OCI-LY3 (cell line): ENCODE results near the gene PCARE.

Experiments used
- H2AFZ ChIP-seq: fragments of 200-600, 300-600 bp; shearing (Covaris generic); 2 replicates; pipeline ENCODE4 v1.6.0; 2014; ENCODE audit warnings: antibody characterized with exemption, low read depth, low read length
- H3K27ac ChIP-seq: fragments of 200-600, 300-600 bp; sonication (generic); 2 replicates; pipeline ENCODE4 v1.5.1; 2014; ENCODE audit warnings: mild to moderate bottlenecking, low read length, moderate library complexity, mixed read lengths
- H3K27me3 ChIP-seq: fragments of 200-600, 300-600 bp; sonication (generic); 2 replicates; pipeline ENCODE4 v1.6.1; 2014; ENCODE audit warnings: low read depth, low read length, mixed read lengths
- H3K36me3 ChIP-seq: fragments of 200-600, 300-600 bp; sonication (generic); replicated peaks from 2 replicates; pipeline ENCODE3; 2014; ENCODE audit warnings: low read depth, low read length, mixed read lengths
- H3K4me1 ChIP-seq: fragments of 300-600, 200-600 bp; sonication (generic); 2 replicates; pipeline ENCODE4 v1.6.1; 2014; ENCODE audit warnings: low read length, mixed read lengths
- H3K4me2 ChIP-seq: fragments of 200-600, 300-600 bp; sonication (generic); 2 replicates; pipeline ENCODE4 v1.6.1; 2014; ENCODE audit warnings: low read length, mixed read lengths
- H3K4me3 ChIP-seq: fragments of 300-600, 200-600 bp; sonication (generic); 2 replicates; pipeline ENCODE4 v1.5.1; 2014; ENCODE audit warnings: antibody characterized with exemption, mild to moderate bottlenecking, low read length, moderate library complexity
- H3K79me2 ChIP-seq: fragments of 300-600, 200-600 bp; shearing (Covaris generic); 2 replicates; pipeline ENCODE4 v1.6.1; 2014; ENCODE audit warnings: mild to moderate bottlenecking, low read length, mixed read lengths
- H3K9ac ChIP-seq: fragments of 300-600, 200-600 bp; shearing (Covaris generic); 2 replicates; pipeline ENCODE4 v1.6.0; 2014; ENCODE audit warnings: mild to moderate bottlenecking, low read length, moderate library complexity
- H3K9me3 ChIP-seq: fragments of 200-600, 300-600 bp; shearing (Covaris generic); 2 replicates; pipeline ENCODE4 v1.6.1; 2014; ENCODE audit warnings: low read length, mixed read lengths; ENCODE audit not compliant: insufficient read depth
- H4K20me1 ChIP-seq: fragments of 200-600, 300-600 bp; sonication (generic); 2 replicates; pipeline ENCODE4 v1.6.1; 2016; ENCODE audit warnings: low read length, mixed read lengths; ENCODE audit not compliant: insufficient read depth
- CTCF ChIP-seq: fragments of 200-600, 300-600 bp; sonication (generic); IDR thresholded peaks from 2 replicates; pipeline ENCODE4 v1.5.1; 2014; ENCODE audit warnings: antibody characterized with exemption, low read length, low read depth
- EZH2phosphoT487 ChIP-seq: fragments of 200-600 bp; shearing (Covaris generic); IDR thresholded peaks from 2 replicates; pipeline ENCODE4 v1.6.1; 2018; ENCODE audit warnings: antibody characterized with exemption, mixed run types, low read depth

Gene PCARE

DNA sequence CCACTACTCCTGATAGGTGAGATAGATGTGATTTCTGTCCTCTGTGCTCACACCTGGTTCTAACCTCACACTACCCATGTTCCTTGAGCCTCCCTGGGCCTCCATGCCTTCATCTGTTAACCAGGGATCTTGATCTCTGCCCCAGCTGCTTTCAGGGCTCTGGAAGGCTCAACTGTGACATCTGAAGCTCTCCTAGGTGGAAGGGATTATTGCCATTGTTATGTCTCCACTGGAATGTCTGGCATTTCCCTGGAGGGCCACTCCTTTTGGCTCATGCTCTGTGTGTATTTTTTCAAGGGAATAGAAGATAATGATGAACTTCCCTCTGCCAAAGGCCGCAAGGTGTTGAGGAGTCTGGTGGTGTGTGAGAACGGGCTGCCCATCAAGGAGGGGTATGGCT, 41.2 kb downstream of the PCARE start:
- Histone ChIP-seq H3K27me3 (peaks cover 16% of the 10 kb centered on the region), H3K79me2 (no peaks in the 10 kb centered on the region), H3K4me1 (no peaks in the 10 kb centered on the region), H3K9ac (no peak overlapping the region), H3K36me3 (no peaks in the 10 kb centered on the region), H4K20me1 (no peaks in the 10 kb centered on the region), H3K4me3 (no peak overlapping the region), H3K27ac (no peak overlapping the region), H3K4me2 (no peak overlapping the region), H2AFZ (no peak overlapping the region), H3K9me3 (no peaks in the 10 kb centered on the region)
- no peak for TF ChIP-seq EZH2phosphoT487
- TF ChIP-seq CTCF: no peak

DNA sequence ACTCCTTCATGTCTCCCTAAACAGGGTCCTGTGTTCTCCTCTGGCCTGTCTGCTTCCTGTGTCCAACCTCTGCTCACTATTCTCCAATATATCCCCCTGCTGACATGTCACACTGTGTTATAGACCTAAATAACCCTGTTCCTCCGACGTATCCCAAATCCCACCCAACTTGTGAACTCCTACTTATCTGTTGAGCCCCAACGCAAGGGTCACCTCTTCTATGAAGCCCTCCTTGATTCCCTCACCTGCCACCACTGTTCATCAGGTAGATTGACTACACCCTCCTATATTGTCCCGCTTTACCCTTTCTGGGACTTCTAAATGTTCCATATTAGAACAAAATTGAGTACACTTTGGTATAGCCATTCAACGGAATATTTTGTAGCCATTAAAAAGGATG, 42.1 kb downstream of the PCARE start:
- Histone ChIP-seq H3K27me3 (peaks cover 16% of the 10 kb centered on the region), H3K27ac (no peak overlapping the region)

GRCh38 chr2:29031046-29031445, 43.3 kb downstream of the PCARE start:
- no peaks in the 10 kb centered on the region for H4K20me1 ChIP-seq
- H3K36me3 ChIP-seq: no peaks in the 10 kb centered on the region
- H3K79me2 ChIP-seq: no peaks in the 10 kb centered on the region
- H3K9me3 ChIP-seq: no peaks in the 10 kb centered on the region
- H3K9ac ChIP-seq: no peak overlapping the region
- H3K4me1 ChIP-seq: no peaks in the 10 kb centered on the region
- no peak overlapping the region for H2AFZ ChIP-seq
- H3K27ac ChIP-seq: no peak overlapping the region
- no peak overlapping the region for H3K4me2 ChIP-seq
- TF ChIP-seq CTCF (no peak), EZH2phosphoT487 (no peak)
- no peak overlapping the region for H3K4me3 ChIP-seq
- peaks cover 16% of the 10 kb centered on the region for H3K27me3 ChIP-seq

More for the DNA sequence above, 42.1 kb downstream of the PCARE start:
- no peaks in the 10 kb centered on the region for H3K79me2 ChIP-seq
- no peaks in the 10 kb centered on the region for H3K4me1 ChIP-seq
- H4K20me1 ChIP-seq: no peaks in the 10 kb centered on the region
- no peaks in the 10 kb centered on the region for H3K9me3 ChIP-seq
- TF ChIP-seq CTCF (no peak), EZH2phosphoT487 (no peak)
- no peak overlapping the region for H3K4me2 ChIP-seq
- no peaks in the 10 kb centered on the region for H3K36me3 ChIP-seq
- no peak overlapping the region for H3K9ac ChIP-seq
- H3K4me3 ChIP-seq: no peak overlapping the region
- no peak overlapping the region for H2AFZ ChIP-seq

GRCh38 chr2:29025711-29026110, 48.6 kb downstream of the PCARE start:
- Histone ChIP-seq H3K79me2 (no peaks in the 10 kb centered on the region), H2AFZ (no peak overlapping the region), H3K4me1 (no peaks in the 10 kb centered on the region), H3K36me3 (no peaks in the 10 kb centered on the region), H3K4me2 (no peak overlapping the region), H3K9ac (no peak overlapping the region), H3K27me3 (peaks cover 5% of the 10 kb centered on the region), H4K20me1 (no peaks in the 10 kb centered on the region), H3K27ac (no peak overlapping the region), H3K9me3 (no peaks in the 10 kb centered on the region), H3K4me3 (no peak overlapping the region)
- TF ChIP-seq EZH2phosphoT487 (no peak), CTCF (no peak)
